HG03520 (cell line): ENCODE measurements around the gene COL11A2.

Experiments
- ATAC-seq: cut with Tn5 transposase; IDR thresholded peaks from one replicate; pipeline ENCODE4 v1.9.1; 2021; ENCODE audit warnings: mild to moderate bottlenecking, moderate library complexity; ENCODE audit not compliant: unreplicated experiment

The COL11A2 gene

DNA sequence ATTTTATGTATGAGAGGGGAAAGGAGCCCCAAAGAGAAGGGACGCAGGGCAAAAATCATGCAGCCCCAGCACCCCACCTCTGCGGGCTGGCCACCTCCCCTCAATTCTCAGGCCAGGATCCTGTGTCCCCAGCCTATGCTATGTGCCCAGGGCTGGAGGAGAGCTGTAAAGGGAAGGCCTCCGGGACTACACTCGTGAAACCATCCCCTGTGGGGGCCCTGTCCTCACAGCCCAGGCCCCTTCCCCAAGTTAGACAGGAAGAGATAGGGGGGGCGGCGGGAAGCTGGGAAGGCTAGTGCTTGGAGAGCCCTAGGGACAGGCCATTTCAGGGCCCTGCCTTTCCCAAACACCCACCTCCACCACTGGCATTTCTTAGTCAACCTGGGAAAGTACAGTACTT is 1.4 kb upstream of the COL11A2 start:
- ATAC-seq, result no peak

DNA sequence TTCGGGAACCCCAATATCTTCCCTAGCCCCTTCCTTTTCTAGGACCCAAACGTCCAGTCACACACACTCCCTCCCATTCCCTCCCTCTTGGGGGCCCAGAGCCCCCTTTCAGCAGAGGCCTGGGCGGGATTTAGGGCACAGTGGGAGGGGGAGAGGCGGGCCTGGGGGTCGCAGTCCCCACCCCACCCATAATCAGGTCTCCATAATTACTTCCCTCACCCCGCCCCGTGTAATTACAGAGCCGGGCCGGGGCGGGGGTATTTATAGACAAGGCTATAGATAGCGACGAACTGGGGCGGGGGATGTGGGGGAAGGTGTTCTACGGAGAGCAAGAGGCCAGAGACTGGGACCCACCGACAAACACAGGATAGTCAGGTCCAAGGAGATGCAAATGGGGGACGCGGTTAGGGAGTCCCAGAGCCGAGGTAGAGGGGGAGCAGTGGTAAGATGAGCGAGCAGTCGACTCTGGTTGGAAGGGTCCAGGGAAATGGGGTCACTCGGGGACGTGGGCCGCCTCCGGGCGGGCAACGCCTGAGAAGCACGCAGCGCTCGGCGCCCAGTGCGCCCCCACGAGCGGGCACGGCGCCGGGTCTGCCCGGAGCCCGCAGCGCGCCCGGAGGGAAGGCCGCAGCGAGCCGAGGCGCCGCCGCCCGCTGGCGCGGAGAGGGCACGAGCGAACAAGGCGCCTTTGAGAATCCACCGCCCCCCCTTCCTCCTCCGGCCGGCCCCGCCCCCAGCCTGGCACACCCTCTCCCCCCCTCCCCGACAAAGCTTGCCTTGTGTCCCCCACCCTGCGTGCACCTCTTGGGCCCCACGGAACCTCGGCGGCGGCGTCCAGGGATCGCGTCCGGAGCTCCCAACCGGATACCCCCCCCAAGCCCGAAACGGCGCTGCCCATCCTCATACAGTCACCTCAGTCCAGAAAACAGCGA is 670 bp upstream of the COL11A2 start:
- no peak for ATAC-seq

DNA sequence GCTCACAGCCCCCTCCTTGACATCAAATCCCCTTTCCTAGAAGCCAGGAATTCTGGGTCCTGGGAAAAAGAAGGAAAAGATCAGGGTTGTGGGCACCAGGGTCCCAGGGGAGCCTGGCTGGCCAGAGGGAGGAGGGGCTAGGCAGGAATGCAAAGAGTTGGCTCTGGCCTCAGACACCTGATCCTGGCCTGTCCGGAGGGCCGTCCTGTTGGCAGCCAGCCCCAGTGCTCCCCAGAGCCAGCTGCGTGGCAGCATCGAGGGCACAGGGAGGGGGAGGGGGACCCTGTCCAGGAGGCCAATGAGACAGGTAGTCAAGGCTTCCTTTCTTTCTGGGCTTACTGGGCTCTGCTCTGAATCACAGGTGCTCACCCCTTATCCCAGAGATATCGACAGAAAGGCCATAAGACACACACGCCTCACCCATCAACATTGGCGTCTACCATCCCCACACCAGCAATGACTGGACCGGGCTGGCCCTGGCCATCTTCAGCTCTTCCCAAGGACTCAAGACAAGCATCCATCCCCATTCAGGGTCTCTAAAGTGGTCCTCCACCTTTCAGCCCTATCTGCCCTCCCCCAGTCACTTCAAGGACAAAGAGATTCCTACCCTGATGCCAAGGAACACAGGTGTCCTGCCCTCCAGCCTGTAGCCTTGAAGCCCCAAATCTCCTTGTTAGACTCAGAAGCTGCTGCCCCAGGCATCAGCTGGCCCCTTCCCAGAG is 723 bp downstream of the COL11A2 start:
- ATAC-seq, result no peak

DNA sequence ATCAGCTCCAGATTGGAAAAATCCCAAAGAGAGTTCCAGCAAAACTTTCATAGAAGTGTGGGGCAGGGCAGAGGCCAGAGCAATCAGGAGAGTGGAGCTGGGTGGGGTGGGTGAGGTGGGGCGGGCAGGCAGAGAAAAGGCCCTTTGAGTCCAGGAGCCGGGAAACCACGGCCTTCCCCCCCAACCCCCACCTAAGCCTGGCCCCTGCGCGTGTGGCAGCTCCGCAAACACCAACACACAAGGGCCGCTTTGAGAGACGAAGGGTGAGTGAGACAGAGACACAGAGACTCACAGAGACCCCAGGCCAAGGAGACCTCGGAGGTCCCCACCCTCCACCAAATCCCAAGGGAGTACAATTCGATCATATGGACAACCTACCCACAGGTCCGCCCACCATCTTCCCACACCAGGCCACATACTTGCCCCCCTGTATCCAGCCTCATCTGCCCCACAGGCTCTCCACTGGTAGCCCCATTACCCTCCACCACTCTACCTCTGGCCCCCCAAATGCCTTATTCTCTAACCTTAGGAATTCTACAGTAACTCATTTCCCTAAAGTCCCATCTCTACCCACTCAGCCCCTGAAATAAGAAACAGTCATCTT is 1.7 kb downstream of the COL11A2 start:
- ATAC-seq, result no peak

DNA sequence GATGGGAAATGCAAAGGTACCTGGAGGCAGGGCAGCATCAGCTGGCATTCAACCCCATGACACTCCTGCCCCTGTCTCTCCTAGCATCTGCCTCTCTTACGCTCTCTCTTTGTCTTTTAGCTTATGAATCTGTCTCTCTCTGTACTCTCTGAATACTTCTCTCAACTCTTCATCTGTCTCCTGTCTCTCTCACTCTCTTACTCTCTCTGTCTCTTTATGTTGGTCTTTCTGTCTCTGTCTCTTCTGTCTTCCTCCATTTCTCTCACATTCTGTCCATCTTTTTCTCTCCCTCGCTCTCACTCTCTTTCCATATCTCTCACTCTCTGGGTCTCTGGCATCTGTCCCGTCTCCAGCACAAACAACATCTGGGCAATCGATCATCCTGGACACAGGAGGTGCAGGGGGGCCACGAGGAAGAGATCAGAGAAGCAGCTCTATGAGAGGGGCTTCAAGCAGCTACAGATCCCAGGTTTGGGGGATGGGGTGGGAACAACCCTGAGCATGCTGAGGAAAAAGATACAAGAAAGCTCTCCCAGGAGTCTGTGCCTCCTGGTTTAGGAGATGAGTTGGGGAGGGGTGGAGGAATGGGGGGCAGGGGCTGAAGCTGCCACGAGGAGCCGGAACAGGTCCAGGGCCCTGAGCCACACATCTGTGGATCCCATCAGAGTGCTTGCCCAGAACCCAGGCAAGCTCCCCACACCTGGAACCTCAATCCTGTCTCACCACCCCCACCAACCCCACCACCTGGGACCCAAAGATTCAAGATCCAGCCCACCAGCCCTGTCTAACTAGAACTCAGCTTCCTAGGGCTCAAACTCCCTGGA is 2.4 kb downstream of the COL11A2 start:
- ATAC-seq, result no peak

DNA sequence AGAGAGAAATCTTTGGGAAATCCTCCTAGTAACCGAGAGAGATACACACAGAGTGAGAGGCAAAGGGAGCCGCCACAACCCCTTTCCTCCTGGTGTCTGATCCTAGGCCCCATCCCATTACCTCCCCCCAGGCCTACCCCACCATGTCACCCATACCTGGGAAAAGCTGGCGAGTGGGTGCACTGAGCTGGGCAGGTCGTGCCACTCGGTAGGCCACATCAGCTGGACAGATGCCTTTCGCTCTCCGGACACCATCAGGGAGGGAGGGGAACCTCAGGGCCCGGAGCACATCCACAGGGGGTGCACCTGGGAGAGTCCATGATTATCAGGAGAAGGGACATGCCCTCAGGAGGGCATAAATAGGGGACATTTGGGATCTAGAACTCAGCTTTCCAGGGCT is 3.1 kb downstream of the COL11A2 start:
- no peak for ATAC-seq

DNA sequence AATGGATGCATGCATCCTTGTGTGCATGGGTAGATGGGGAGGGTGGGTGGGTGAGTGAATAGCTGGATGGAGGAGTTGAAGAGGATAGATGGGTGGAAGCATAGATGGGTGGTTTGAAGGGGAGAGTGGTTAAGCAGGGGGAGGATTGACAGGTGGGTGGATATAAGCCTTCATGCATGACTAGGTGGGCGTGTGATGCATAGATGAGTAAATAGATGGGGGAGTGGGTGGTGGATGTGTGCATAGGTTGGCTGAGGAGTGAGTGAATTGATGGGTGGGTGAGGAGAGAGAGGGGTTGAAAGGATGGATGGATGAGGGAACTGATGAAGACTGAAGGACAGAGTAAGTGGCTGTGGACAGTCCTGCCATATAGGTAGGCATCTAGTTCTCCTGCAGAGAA is 4.5 kb downstream of the COL11A2 start:
- no peak for ATAC-seq

DNA sequence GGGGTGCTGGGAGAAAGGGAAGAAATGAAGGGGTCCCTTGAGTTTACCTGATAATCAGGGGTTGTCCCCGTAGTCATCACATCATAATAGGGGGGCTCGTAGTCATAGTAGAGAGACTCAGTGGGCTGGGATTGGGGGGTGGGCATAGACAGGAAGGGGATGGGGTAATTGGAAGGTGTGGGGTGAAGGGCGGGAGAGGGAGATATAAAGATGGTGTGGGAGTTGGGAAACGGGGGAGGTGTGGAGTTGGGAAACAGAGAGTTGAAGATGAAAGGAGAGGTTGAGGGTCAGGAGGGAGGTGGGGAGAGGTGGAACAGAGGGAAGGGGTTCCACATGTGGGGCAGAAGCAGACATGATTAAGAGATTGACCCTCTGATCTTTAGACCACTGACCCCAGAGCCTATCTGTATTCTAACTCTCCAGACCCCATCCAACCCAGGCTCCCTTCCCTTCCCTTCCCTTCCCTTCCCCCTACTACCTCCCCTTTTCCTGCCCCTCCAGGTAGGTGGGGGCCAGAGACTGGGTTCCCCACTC is 6.5 kb downstream of the COL11A2 start:
- no peak for ATAC-seq

DNA sequence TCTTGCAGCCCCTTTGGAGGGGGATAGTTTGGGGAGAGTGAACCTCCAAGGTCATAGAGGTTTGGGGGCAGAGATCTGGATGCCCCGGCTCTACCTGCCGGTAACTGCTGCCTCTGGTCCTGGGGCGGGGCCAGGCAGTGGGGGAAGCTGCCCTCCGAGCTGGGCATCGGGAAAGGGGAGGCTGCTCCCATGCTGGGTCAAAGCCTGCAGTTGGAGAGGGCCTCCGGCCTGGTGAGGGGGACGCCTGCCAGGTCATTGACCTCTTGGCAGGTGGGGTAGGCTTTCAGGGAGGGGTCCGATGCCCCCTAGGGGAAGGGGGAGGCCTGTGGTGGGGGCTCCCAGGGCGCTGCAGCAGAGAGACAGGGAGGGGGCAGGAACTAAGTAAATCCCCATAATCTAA is 7.1 kb downstream of the COL11A2 start:
- no peak for ATAC-seq

DNA sequence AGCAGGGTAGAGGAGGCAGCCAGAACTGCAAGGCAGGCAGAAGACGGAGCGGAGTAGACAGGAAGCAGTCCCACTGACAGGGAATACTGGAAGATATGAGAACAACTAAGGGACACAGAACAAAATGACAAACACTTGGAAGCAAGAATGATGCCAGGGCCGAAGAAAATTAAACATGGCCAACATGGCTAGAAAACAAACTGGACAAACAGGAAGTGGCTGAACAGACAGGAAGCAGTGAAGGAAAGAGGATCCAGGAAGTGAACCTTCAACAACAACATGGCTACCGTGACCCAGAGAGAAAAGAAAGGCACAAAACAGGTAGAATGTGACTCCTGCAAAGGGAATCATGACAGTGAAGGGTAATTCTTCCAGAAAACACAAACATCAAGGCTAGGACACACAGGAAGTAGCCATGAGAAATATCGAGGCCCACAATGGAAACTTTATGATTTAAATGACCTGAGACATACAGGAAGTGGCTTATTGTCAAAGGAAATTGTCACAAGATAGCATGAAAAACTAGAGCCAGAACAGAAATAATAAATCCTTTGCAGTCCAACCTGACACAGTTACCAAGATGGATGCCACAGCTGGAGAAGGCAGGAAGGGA is 9.1 kb downstream of the COL11A2 start:
- no peak for ATAC-seq

DNA sequence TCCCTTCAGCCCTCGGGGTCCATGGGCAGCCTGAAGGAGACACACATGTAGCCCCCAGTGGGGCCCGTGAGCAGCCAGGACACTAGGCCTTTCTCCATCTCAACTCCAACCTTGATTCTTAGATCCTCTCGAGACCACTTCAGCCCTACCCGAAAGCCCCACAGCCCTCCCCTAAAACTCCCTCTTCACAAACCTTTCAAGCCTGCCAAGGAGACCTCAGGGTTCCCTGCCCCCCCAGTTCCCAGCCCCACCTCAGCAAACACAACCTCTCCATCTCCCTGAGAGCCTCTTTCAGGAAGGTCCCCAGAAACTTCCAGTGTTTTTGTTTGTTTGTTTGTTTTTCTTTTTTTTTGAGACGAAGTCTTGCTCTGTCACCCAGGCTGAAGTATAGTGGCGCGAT is 11.1 kb downstream of the COL11A2 start:
- ATAC-seq, result no peak

DNA sequence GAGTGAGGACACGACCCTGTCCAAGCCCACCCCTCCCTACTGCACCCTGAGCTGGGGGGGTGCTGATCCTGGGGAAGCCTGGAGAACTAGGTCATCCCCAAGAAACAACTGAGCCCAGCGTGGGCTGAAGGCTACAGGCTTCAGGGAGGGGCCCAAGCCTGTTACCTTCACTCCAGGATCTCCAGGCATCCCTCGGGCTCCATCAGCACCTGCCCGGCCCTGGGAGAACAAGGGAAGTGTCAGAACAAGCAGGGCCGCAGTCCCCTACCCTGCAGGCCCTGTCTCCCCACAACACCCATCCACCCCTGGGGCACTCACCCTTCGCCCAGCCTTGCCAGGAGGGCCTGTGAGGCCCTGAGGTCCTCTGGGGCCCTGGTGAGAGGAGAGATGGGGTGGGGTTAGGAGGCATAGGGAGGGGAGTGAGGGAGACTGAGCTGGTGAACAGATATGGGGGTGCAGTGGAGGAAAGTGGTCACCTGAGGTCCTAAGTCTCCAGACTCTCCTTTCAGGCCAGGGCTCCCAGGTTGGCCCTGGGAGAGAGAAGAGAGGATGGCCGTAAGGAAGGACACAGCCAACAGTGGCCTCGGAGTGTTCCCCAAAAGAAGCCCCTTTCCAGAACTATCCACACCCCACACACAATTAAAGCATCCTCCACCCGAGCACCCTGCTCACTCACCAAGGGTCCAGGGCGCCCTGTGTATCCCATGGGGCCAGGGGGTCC is 13.4 kb downstream of the COL11A2 start:
- ATAC-seq, result no peak

DNA sequence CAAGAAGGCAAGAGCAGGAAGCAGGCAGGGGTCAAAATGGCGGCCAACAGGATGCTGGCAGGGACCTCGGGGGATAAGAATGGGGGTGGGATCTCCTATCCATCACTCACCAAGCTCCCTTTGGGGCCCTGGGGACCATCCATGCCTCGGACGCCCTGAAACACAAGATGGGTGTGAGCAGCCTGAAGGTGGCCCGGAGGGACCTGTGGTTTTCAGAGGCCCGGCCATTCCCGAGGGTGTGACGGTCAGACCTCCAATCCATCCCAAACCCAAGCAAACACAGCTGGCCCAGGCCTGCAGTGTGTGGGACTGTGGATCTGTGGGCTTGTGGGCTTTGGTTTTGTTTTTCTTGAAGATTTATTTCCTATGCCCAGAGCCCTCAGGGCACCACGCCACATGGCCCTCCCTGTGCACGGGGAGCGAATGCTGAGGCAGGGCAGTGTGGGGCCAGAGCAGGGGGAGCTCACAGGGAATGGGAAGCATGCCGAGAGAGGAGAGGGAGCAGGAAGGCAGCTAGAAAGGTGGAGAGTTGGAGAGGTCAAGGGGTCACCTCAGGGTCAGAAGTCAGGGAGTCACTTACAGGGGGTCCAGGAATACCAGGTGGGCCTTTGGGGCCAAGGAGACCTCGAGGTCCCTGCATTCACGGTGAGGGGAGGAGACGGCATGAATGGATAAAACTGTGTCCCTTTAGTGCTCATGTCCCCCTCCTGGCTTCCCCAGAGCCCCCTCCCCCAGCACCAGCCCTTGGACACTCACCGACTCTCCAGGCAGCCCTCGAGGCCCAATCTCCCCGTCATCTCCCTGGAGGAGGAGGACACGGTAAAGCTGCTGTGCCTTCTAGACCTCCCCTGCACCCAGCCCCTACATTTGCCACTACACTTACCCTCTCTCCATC is 14.5 kb downstream of the COL11A2 start:
- ATAC-seq, result no peak

DNA sequence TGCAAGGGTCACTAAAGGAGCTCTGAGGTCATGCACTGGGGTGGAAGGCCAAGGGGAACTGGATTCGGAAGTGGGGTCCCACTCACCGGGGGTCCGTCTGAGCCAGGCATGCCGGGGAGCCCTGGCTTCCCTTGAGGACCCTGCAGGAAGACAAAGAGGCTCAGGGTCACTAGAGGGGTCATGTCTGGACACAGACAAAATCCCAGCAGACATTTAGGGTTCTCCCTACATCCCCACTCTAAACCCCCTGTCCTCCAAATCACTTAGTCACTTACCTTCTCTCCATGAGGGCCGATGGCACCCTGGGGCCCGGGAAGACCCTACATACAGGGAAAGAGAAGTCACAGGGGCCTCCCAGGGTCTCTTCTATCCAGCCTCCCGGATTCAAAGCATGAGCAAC is 15.4 kb downstream of the COL11A2 start:
- no peak for ATAC-seq

DNA sequence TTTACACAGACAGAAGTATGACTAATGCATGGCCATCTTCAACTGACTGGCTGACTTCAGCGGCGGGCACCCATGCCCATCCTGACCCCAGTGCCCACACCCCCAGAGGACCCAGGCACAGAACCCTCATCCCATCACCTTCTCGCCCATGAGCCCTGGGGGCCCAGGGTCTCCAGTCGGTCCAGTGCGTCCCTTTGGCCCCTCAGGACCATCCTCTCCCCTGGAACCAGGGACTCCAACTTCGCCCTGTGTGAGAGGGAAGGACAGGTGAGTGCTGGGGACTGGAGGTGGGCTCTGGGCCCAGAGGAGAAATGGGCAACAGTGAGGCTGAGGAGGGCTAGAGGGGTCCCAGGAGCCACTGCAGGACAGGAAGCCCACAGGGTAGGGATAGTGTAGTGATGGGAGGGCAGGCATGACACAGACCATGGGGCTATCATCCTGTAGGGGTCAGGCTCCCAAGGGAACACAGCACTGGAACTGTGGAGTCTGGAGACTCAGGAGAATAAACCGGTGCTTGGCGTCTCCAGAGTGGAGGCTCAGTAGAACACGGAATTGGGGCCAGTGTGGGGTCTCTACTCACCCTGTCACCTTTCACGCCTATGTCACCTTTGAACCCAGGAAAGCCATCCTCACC is 16.7 kb downstream of the COL11A2 start:
- no peak for ATAC-seq

DNA sequence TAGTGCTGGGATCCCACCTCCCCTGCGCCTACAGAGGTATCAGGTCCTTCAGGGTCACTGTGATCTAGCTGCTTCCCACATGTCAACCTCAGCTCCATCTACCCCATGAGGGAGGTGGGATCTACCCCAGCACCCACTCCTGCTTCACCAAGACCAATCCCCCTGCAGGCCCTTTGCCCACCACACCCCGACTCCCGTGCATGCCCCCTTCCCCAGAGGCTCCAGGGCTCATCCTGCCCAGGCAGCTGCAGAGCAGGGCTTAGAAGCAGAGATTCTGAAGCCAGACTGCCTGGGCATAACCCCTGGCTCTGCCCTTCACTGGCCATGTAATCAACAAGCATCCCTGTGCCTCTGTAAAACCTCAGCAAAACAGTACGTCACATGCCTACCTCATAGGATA is 17.5 kb downstream of the COL11A2 start:
- ATAC-seq, result no peak

DNA sequence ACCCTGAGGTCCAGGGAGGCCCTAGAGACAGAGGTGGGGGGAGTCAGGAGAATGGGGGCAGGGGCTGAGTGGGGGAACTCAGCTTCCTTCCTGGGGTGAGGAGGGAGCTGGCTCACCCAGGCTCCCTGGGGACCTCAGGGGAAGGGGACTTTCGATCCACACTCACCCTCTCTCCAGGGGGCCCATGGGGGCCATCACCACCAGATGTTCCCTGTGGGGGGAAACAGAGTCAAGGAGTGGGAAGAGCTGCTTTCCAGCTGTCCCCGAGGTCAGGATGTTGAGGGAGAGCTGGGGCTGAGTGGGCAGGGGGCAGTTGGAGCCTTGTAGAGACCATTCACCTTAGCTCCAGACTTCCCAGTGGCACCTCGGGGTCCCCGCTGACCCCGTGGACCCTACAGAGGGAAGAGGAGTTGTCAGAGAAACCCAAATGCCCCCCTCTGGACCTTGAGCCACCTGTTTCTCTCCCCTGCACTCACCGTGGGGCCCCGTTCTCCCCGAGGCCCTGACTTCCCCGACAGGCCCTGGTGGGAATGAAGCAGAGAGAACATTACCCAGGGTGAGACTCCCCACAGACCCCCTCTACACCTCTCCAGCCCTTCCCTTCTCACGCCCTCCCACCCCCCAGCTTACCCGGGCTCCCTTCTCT is 18.6 kb downstream of the COL11A2 start:
- no peak for ATAC-seq
